GM12878 (cell line): ENCODE results near the gene ANAPC5.

Experiments used
- POLR2A ChIP-seq: IDR thresholded peaks from 2 replicates; pipeline ENCODE4 v1.6.1; 2011; ENCODE audit warnings: low read depth, mild to moderate bottlenecking, low read length
- SIX5 ChIP-seq: IDR thresholded peaks from 2 replicates; pipeline ENCODE4 v1.6.1; 2011; ENCODE audit warnings: mild to moderate bottlenecking, low read depth, low read length, moderate library complexity; ENCODE audit not compliant: severe bottlenecking
- ZSCAN29 ChIP-seq: fragments of 450-650 bp; IDR thresholded peaks from 2 replicates; pipeline ENCODE4 v1.6.1; 2017; ENCODE audit warnings: mild to moderate bottlenecking, moderate library complexity

GRCh38 chr12:121277374-121277759, 74.8 kb downstream of the ANAPC5 start:
- TF ChIP-seq POLR2A (no peak), ZSCAN29 (no peak), SIX5 (no peak)
